ENCODE results near the gene KIF16B. TPM values are rescaled to one million over a fixed set of nuclear protein-coding genes. Genes with fewer than 3 reads are reported as not detected.

Gene KIF16B
- total RNA-seq, 4 donors from 2014 or later, result 15.7 to 29.0 (median 19.3) TPM

GRCh38 chr20:16590041-16590633 lies 16.9 kb upstream of the KIF16B start:
- DNase-seq (ENCODE audit: low spot score) (no peak), ATAC-seq (ENCODE audit: low FRiP score) (no peak)
- no peak for TF ChIP-seq CTCF (IDR thresholded peaks at IDR 0.05)

DNA sequence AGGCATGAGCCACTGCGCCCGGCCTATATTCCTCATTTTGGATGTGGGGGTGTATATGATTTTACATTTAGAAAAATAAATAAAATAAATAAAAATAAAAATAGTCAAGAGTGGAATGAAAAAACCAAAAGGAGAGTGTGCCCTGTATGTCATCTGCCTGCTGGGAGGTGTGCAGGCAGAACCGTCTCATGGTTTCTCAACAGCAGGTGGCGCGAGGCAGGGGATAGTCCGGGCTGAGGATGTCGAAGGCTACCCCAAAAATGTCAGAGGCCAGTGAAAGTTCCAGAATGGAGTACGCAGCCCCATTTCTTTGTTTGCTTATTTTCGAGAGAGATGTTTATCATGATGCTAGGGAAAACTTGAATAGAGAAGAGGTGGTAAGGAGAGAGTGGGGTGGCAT lies 16.4 kb upstream of the KIF16B start:
- no peak for TF ChIP-seq CTCF (IDR thresholded peaks at IDR 0.05)
- ATAC-seq (ENCODE audit: low FRiP score), result no peak
- DNase-seq (ENCODE audit: low spot score), result no peak

DNA sequence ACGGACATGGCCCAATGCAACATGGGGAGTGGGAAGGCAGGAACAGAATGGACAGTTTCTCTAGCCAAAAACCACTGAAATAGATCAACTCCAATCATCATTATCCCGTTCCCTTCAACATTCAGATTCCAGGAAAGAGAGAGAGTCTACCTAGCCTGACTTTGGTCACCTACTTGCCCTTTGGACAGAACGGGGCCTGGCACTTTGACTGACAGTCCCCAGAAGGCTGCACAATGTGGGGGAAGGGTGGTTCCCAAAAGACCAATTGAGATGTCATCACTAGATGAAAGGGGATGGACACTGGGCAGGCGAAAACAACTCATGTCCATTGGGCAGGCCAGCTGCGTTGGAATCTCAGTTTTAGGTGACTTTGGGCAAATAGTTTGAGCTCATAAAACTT lies 15.0 kb upstream of the KIF16B start:
- no peak for TF ChIP-seq CTCF (IDR thresholded peaks at IDR 0.05)
- ATAC-seq (ENCODE audit: low FRiP score), result no peak
- DNase-seq (ENCODE audit: low spot score), result no peak

GRCh38 chr20:16587066-16587465 lies 13.8 kb upstream of the KIF16B start:
- no peak for DNase-seq (ENCODE audit: low spot score)
- ATAC-seq (ENCODE audit: low FRiP score), result no peak
- TF ChIP-seq CTCF (IDR thresholded peaks at IDR 0.05), result no peak

DNA sequence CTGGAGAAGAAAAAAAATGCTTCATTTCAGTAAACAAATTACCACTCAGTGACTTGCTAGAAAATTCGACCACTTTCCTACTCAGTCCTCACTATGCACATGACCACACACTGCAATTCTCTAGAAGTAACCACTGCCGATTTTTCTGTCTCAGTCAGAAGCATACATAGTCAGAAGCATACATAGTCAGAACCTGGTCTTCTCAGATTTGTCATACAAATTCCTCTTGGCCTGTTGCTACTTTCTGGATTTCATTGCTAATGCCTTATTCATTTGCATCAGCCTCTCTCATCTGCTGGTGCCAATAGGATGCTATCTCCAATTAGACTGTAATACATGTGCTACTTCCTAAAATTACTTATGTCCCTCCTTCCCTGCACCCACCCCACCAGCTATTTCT lies 10.2 kb upstream of the KIF16B start:
- DNase-seq (ENCODE audit: low spot score), result no peak
- no peak for TF ChIP-seq CTCF (IDR thresholded peaks at IDR 0.05)
- ATAC-seq (ENCODE audit: low FRiP score), result no peak

- DNase-seq (ENCODE audit: low spot score) (no peak), ATAC-seq (ENCODE audit: low FRiP score) (no peak)
- TF ChIP-seq CTCF (IDR thresholded peaks at IDR 0.05), result no peak
Observed at GRCh38 chr20:16581241-16581640, 8.0 kb upstream of the KIF16B start.

- no peak for ATAC-seq (ENCODE audit: low FRiP score)
- no peak for TF ChIP-seq CTCF (IDR thresholded peaks at IDR 0.05)
Observed at GRCh38 chr20:16580620-16581019, 7.4 kb upstream of the KIF16B start.

More at GRCh38 chr20:16580620-16581019, 7.4 kb upstream of the KIF16B start:
- DNase-seq (ENCODE audit: low spot score), result no peak
